Measurements from ENCODE around the gene CEBPZ. TPM values are rescaled to one million over a fixed set of nuclear protein-coding genes. Genes with fewer than 3 reads are reported as not detected.

CEBPZ gene
- total RNA-seq, 1 experiment from 2014 or later = 47.8 TPM

GRCh38 chr2:37268111-37268510 is 36.7 kb upstream of the CEBPZ start:
- Histone ChIP-seq H3K36me3 (ENCODE audit: control insufficient read depth in 1 of 2, insufficient read depth in 2 of 2, low read length in 2 of 2) (no peaks in the 10 kb centered on the region; a peak in 1 of 4 replicates), H3K9me2 (ENCODE audit: insufficient read depth) (no peaks in the 10 kb centered on the region), H3K4me2 (ENCODE audit: low read length) (no peak overlapping the region), H3K27ac (ENCODE audit: low read depth, low read length) (no peak overlapping the region), H4K20me1 (ENCODE audit: insufficient read depth) (no peaks in the 10 kb centered on the region), H3K4me1 (ENCODE audit: control insufficient read depth in 1 of 2, insufficient read depth in 2 of 2, low read length in 2 of 2) (no peaks in the 10 kb centered on the region), H3K9me3 (ENCODE audit: control insufficient read depth in 1 of 2, insufficient read depth in 1 of 2, low read depth in 1 of 2, low read length in 2 of 2) (no peaks in the 10 kb centered on the region), H2AFZ (ENCODE audit: low read depth, low read length, poor library complexity, severe bottlenecking) (no peak overlapping the region), H3K9ac (ENCODE audit: low read length) (no peak overlapping the region), H3K27me3 (ENCODE audit: insufficient read depth, low read length) (no peaks in the 10 kb centered on the region), H3K79me2 (ENCODE audit: insufficient read depth, low read length) (no peaks in the 10 kb centered on the region), H3K4me3 (replicated peaks in 1 of 2; ENCODE audit: low read depth in 1 of 2, low read length in 2 of 2) (no peak overlapping the region)
- no peak for ATAC-seq
- no peak for DNase-seq (ENCODE audit: low read depth, low spot score)
- BruUV-seq (replicated peaks) = no TSS peak
- RAD21 ChIA-PET (ENCODE audit: low non-redundant PET in 1 of 2, low total read pairs in 2 of 2, uncharacterized antibody in 2 of 2, unreplicated experiment in 2 of 2) = no interaction called here
- TF ChIP-seq ZFX (IDR thresholded peaks at IDR 0.05) (no peak), REST (IDR thresholded peaks at IDR 0.05; ENCODE audit: low read depth) (peak; percentile 21)
- CTCF ChIA-PET = no interaction called here
- intact Hi-C loops (cut with micrococcal nuclease) = no loop called here
- POLR2A ChIA-PET = no interaction called here

- DNase-seq (ENCODE audit: low read depth, low spot score) (no peak), ATAC-seq (no peak)
- no peaks in the 10 kb centered on the region for H3K9me3 ChIP-seq (ENCODE audit: control insufficient read depth in 1 of 2, insufficient read depth in 1 of 2, low read depth in 1 of 2, low read length in 2 of 2)
- no peaks in the 10 kb centered on the region for H3K9me2 ChIP-seq (ENCODE audit: insufficient read depth)
- TF ChIP-seq ATF3 (IDR thresholded peaks at IDR 0.05) (no peak), CEBPB (IDR thresholded peaks at IDR 0.05; ENCODE audit: low read depth) (no peak), EZH2 (IDR thresholded peaks at IDR 0.05) (no peak), SRF (IDR thresholded peaks at IDR 0.05; ENCODE audit: low read depth) (no peak), FOSL1 (IDR thresholded peaks at IDR 0.05; ENCODE audit: low read depth) (no peak), POLR2A (IDR thresholded peaks at IDR 0.05; ENCODE audit: borderline replicate concordance, extremely low read depth, insufficient read depth, insufficient read length) (no peak), JUND (IDR thresholded peaks at IDR 0.05) (no peak), EGR1 (IDR thresholded peaks at IDR 0.05; ENCODE audit: low read depth) (no peak), REST (IDR thresholded peaks at IDR 0.05; ENCODE audit: low read depth) (no peak), MAX (IDR thresholded peaks at IDR 0.05) (no peak)
- H3K27me3 ChIP-seq (ENCODE audit: insufficient read depth, low read length) = no peaks in the 10 kb centered on the region
- no peak overlapping the region for H3K9ac ChIP-seq (ENCODE audit: low read length)
- RAD21 ChIA-PET (ENCODE audit: low non-redundant PET in 1 of 2, low total read pairs in 2 of 2, uncharacterized antibody in 2 of 2, unreplicated experiment in 2 of 2) = no interaction called here
- no TSS peak for BruUV-seq (replicated peaks)
- H3K4me2 ChIP-seq (ENCODE audit: low read length) = no peak overlapping the region
- H4K20me1 ChIP-seq (ENCODE audit: insufficient read depth) = no peaks in the 10 kb centered on the region
- no peak overlapping the region for H2AFZ ChIP-seq (ENCODE audit: low read depth, low read length, poor library complexity, severe bottlenecking)
- no peak overlapping the region for H3K4me3 ChIP-seq (replicated peaks in 1 of 2; ENCODE audit: low read depth in 1 of 2, low read length in 2 of 2)
- H3K79me2 ChIP-seq (ENCODE audit: insufficient read depth, low read length) = no peaks in the 10 kb centered on the region
- H3K4me1 ChIP-seq (ENCODE audit: control insufficient read depth in 1 of 2, insufficient read depth in 2 of 2, low read length in 2 of 2) = no peaks in the 10 kb centered on the region
- H3K27ac ChIP-seq (ENCODE audit: low read depth, low read length) = no peak overlapping the region
- no peaks in the 10 kb centered on the region; a peak in 1 of 4 replicates for H3K36me3 ChIP-seq (ENCODE audit: control insufficient read depth in 1 of 2, insufficient read depth in 2 of 2, low read length in 2 of 2)
- intact Hi-C loops (cut with micrococcal nuclease) = no loop called here
- CTCF ChIA-PET = no interaction called here
- POLR2A ChIA-PET = no interaction called here
These were observed 36.3 kb upstream of the CEBPZ start for GRCh38 chr2:37267685-37268084.
